Liver (tissue), 3 donors: ENCODE measurements around the gene AP5Z1.

ENCODE experiments used
- ATF3 ChIP-seq: IDR thresholded peaks from 2 replicates; pipeline ENCODE4 v1.6.1; 2016; ENCODE audit warnings: antibody characterized with exemption
- JUND ChIP-seq, 2 donors: IDR thresholded peaks; 2 replicates each; pipeline ENCODE4 v1.6.1; 2016; ENCODE audit warnings: antibody characterized with exemption in 2 of 2
- REST ChIP-seq: IDR thresholded peaks from 2 replicates; pipeline ENCODE4 v1.6.1; 2016; ENCODE audit warnings: antibody characterized with exemption, mild to moderate bottlenecking
- RXRA ChIP-seq, 2 donors: IDR thresholded peaks; 2 replicates each; pipeline ENCODE4 v1.6.1; 2017 to 2018; ENCODE audit warnings: antibody characterized with exemption in 2 of 2, mild to moderate bottlenecking in 1 of 2
- SP1 ChIP-seq: IDR thresholded peaks from 2 replicates; pipeline ENCODE4 v1.6.1; 2018; ENCODE audit warnings: antibody characterized with exemption, mild to moderate bottlenecking
- TF ChIP-seq, protein P1 (sequence below): fragments of 150-350 bp; IDR thresholded peaks from 2 replicates; pipeline ENCODE4 v1.5.1; 2017; ENCODE audit warnings: improper control_type of control experiment, low read depth, low read length; ENCODE audit not compliant: missing input control
- donor health status: healthy.
- donor health status: healthy.

- TF ChIP-seq, protein P1, sequence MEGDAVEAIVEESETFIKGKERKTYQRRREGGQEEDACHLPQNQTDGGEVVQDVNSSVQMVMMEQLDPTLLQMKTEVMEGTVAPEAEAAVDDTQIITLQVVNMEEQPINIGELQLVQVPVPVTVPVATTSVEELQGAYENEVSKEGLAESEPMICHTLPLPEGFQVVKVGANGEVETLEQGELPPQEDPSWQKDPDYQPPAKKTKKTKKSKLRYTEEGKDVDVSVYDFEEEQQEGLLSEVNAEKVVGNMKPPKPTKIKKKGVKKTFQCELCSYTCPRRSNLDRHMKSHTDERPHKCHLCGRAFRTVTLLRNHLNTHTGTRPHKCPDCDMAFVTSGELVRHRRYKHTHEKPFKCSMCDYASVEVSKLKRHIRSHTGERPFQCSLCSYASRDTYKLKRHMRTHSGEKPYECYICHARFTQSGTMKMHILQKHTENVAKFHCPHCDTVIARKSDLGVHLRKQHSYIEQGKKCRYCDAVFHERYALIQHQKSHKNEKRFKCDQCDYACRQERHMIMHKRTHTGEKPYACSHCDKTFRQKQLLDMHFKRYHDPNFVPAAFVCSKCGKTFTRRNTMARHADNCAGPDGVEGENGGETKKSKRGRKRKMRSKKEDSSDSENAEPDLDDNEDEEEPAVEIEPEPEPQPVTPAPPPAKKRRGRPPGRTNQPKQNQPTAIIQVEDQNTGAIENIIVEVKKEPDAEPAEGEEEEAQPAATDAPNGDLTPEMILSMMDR: no peak
- TF ChIP-seq ATF3 (no peak), JUND (IDR thresholded peaks at IDR 0.05) (no peak), REST (no peak), SP1 (no peak), RXRA (IDR thresholded peaks at IDR 0.05) (no peak)
These were observed 10.6 kb downstream of the AP5Z1 start for GRCh38 chr7:4786015-4786414.
